GM19468 (cell line): ENCODE measurements around the gene TSPAN19.

ENCODE experiments used
- ATAC-seq: cut with Tn5 transposase; IDR thresholded peaks from one replicate; pipeline ENCODE4 v1.9.1; 2021; ENCODE audit warnings: mild to moderate bottlenecking, moderate library complexity, moderate number of reproducible peaks; ENCODE audit not compliant: unreplicated experiment; ENCODE audit errors: extremely low read depth

Gene TSPAN19

DNA sequence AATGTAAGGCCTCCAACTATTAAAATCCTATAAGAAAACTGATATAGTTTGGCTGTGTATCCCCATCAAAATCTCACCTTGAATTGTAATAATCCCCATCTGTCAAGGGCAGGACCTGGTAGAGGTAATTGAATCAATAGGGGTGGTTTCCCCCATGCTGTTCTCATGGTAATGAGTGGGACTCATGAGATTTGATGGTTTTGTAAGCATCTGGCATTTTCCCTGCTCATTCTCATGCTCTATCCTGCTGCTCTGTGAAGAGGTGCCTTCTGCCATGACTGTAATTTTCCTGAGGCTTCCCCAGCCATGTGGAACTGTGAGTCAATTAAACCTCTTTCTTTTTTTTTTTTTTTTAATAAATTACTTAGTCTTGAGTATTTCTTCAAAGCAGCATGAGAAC is 31.9 kb downstream of the TSPAN19 start:
- ATAC-seq: no peak

DNA sequence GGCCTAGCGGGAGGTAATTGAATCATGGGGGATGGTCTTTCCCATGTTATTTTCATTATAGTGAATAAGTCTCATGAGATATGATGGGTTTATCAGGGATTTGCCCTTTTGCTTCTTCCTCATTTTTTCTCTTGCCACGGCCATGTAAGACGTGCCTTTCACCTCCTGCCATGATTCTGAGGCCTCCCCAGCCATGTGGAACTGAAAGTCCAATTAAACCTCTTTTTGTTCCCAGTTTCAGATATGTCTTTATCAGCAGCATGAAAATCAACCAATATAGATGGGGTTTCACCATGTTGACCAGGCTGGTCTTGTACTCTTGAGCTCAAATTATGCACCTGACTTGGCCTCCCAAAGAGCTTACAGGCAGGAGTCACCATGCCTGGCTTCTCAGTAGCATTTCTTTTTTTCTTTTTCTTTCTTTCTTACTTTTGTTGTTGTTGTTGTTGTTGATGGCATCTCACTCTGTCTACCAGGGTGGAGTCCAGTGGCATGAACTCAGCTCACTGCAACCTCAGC is 33.2 kb downstream of the TSPAN19 start:
- ATAC-seq: no peak

DNA sequence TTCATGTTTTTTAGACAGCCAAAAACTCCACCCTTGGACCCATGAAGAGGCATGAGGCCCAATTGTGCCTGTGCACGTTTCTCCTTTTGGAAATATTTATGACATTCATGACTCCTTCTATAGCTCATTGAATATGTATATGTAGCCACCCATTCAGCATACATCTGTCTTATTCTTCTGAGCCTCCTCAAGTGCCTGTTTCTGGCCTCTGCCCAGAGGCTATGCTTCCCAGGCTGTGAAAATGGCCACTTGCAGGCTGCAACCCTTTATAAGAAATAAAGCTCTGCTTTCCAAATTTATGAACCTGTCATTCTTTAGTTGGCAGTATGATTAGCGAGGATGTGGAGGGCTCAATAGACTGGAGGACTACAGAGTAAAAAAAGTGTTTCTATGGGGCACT is 35.3 kb downstream of the TSPAN19 start:
- ATAC-seq: no peak

DNA sequence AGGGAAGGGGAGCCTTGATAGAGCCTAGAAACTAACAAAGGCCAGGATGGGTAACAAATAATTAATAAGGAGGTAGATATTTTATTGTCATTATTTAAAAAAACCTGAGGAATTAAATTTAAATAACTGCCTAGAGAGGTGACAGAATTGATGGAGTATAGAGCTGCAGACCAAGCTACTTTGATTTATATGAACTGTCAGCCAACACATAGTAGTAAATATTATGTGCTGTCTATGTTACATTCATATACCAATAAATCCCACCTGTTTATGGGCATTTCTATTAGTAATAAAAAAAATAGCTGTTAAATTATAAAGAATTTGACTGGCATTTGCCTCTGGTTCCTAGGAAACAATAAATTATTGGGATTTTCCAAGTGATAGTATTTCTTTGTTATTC is 37.7 kb downstream of the TSPAN19 start:
- ATAC-seq: no peak

DNA sequence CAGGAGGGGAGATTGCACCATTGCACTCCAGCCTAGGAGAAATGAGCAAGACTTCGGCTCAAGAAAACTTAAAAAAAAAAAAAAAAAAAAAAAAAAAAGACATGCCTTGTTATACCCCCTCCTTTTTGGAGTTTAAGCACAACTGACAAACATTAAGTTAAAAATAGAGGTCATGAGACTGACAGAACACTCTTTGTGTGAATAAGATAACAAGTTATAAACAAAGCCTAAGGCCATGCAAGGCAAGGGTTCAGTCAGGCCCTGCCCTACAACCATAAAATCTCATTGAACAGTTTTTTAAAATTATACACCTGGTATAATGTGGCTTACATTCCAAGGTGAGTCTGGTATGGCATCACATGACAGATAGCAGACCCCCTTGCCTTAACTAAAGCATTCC is 39.3 kb downstream of the TSPAN19 start:
- no peak for ATAC-seq

DNA sequence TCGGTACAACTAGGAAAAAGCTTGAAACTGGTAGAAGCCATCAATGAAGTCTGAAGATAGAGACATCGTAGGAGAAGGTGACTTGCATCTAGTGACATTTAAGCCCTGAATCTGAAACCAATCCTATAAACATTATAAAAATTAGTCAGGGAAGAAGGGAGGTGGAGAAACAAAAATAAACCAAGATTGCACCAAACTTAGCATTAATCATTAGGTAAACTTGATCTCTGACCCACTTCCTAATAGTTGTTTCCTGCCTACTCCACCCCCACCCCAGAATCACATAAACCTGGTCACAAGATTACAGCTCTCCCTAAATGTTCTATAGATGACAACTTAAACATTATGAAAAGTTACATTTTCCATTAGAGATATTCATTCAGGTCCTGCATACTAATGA is 40.4 kb downstream of the TSPAN19 start:
- no peak for ATAC-seq

DNA sequence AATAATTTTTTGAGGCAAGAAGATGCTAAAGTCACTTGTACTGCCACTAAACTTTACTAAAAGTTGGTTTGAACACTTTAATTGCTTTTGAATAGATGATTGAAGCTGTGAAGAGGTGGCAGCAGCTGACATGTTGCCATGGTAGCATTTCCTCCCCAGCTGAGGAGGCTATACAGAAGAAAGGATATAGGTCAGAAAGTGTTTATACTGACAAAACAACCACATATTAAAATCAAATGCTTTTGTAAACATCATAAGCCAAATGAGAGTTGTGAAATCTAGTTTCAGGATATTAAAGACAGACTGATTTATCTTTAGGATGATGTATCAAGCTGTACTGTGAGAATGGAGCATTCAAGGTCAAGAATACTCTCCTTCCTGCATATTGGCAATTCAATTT is 41.7 kb downstream of the TSPAN19 start:
- ATAC-seq: no peak

DNA sequence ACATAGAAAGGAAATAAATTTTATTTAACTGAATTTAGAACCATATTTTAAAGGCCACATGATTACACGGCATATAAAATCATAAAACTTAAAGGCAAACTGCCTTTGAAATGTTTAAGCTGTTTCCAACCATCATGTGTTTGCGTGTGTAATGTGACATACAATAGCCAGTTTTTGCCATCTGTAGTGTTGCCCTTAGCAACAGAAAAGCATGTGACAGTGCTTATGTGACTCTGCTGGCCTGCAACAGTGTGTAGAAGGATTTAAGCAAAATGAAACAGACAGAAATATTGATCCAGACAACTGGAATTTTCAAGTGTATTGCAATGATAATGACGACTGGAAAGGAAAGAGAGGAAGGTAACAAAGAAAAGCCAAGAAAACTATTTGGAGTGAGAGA is 49.5 kb downstream of the TSPAN19 start:
- no peak for ATAC-seq

DNA sequence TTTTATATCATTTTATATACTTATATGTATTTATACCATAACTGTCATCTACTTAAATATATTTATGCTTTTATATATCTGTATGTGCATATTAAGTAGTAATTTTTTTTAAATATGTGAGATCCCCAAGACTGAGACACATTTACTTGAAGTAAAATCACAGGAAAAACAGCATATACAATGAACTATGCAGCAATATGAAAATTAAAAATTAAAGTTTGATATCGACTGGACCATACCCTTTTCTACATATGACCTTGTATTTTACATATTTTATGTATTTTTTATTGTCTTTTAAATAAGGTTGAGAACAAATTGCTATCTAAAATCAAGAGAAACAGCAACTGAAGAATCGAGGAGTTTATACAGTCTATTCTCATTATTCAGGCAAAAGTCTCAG is 50.0 kb downstream of the TSPAN19 start:
- no peak for ATAC-seq

DNA sequence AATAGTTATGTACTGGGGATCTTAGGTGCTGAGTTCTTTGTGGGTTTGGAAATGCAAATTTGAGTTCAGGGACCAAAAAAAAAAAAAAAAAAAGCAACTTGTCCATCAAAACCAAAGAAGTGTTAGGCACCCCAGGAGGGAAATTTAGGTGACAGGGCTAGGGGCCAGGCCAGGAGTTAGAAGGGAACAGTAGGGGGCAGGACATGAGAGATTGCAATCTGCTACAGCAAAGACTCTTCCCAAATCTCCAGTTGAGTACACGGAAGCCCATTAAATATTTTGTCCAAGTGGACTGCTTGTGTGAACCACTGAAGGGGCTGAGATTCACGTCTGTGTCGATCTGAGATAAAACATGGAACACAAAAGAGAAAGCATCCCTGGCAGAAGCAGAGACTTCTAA is 52.8 kb downstream of the TSPAN19 start:
- no peak for ATAC-seq

DNA sequence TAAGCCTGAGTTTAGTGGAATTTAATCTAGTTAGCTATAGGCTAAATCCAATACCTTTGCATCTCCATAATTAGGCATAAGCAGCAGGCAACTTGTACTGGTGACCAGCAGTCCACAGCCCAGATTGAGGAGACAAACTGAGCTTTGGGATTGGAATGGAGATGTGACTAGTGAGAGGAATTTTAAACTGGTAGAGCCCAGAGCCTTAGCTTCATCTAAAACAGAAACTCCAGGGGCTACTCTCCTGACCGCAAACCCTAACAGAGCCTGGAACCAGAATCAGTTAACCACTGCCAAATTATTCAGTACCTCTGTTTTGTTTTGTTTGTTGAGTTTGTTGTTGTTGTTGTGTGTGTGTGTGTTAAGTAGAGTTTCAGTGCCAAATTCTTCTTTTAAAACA is 53.2 kb downstream of the TSPAN19 start:
- no peak for ATAC-seq

DNA sequence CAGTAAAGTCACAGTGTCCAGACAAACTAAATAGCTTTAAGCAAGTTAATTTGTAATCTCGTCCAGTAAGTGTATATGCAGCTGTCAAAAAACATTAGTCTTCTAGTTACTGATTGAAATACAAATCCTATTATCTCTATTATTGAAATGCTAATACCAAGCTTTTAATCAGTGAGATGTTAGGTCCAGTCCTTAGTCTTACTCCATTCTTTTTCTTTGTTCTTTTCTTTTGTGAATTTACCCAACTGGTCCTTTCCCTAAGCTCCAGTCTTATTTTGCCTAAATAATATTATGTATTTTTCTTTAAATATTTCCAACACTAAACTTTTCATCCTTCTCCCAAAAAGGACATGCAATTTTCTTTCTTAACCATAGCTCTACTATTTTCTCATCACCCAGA is 57.2 kb downstream of the TSPAN19 start:
- ATAC-seq: no peak

DNA sequence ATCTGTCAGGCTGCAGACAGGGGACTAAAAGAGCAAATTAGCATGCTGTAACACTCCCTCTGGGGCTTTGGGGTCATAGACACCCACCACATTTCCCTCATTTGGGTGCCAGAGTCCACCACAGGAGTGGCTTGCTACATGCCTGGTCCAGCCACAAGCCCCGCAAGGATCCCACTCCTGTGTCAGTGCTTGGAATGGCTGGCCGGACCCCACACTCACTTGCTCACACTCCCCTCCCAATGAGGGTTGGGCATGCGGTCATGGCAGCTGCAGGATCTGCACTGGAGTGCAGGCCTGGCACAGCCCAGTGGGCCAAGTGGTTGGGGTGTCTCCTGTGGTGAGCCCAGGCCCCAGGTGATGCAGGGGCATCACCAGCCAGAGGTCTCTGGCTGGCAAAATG is 59.9 kb downstream of the TSPAN19 start:
- no peak for ATAC-seq

DNA sequence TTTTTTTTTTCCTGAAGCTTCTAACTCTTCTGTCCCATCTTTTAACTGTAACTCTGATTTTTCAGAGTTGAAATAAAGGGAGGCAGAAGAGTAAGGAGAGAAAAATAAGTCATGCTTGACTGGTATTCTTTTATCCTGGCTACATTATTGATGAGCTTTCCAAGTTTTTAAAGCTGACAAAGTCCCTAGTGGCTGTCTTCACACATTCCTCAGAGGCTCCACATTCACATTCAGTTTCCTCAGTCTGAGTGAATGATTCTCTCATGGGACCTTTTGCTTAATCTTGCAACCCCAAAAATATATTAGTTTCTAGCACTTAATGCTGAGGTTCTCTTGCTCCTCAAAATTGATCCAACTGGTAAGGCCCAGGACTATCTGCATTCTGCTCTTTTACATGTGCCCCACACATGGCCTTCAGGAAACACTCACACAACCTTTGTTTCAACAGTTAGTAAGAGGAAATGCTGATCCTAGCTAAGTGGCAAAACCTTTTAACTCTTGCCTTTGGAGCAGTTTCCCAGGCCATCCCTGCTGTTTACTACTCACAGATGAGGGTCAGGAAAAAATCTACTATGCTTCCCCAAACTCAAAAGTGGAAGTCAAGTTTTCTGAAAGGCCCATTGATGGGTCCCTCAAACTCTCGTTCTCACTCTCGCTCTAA is 61.8 kb downstream of the TSPAN19 start:
- no peak for ATAC-seq

DNA sequence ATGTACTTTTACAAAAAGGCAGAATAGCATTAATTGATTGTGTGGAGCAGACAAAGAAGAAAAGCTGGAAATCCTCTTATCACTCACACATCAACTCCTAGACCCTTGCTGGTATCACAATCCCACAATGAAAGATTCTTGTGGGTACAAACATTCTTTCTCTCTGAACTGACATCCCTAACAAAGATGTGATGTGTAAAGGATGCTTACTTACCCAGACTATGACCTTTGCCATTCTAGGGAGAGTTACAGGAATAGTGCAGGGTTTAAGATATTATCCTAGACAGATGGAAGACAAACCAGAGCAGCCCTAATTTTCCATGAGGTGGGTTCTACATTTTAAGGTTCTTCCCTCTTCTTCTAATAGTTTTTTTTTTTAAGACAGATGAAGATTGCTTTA is 63.1 kb downstream of the TSPAN19 start:
- no peak for ATAC-seq

DNA sequence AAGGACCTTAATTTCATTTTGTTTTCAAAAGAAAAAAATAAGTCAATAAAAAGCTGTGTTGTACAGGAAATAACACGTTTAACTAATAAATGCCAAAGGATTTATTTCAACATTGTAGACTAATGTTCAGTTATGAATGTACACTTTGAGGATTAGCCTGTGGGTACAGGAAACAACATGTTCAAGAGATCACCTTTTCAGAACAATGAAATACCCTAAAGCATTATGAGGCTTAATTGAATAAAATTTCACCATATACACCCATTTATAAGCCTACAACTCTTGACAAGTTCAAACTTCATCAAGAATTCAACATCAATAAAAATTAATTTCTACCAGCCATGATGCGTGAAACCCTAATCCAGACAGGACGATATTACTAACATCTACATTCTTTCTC is 66.9 kb downstream of the TSPAN19 start:
- ATAC-seq: no peak
